ENCODE results near the gene TMEM89. TPM values are rescaled to one million over a fixed set of nuclear protein-coding genes. Genes with fewer than 3 reads are reported as not detected.

TMEM89 gene
- total and polyA plus RNA-seq, 2 of the 4 experiments (the other 2 are of a cell fraction) = 0.15 TPM; not detected in 1

DNA sequence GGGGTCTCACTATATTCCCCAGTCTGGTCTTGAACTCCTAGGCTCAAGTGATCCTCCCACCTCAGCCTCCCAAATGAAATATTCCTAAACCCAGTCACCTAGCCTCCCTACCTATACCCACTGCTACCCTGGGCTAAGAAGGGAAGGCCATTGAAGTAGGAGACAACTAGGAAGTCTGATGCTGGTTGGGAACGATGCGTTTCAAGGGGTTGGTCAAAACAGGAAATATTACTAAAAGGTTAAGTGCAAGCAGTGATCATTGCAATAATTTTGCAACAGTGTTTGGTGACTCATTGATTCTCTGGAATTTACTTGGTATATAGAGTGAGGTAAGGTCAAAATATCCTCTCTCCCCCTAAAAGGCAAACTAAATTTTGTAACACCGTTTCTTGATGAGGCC, 7.5 kb downstream of the TMEM89 start:
- POLR2A ChIA-PET (ENCODE audit: unreplicated experiment) = interaction anchor here (0.6 kb wide), 1 partner anchor 35 kb away, joined by 4 read pairs; no protein-coding TSS in a partner anchor
- Histone ChIP-seq H3K79me1 (ENCODE audit: low read depth in 1 of 2, low read length in 2 of 2) (peaks cover 0 to 4% of the 10 kb centered on the region in 2 experiments; a peak in 1 of 4 replicates), H3K14ac (replicated peaks; ENCODE audit: low read depth, low read length) (peak overlapping the region; percentile 94), H3K4me1 (ENCODE audit: control insufficient read depth, insufficient read depth, low read length) (peaks cover 25% of the 10 kb centered on the region), H2BK5ac (ENCODE audit: low read depth, low read length, poor library complexity, severe bottlenecking) (peak overlapping the region; percentile 90), H3K4me3 (ENCODE audit: insufficient read depth, low read depth, low read length) (no peak overlapping the region), H3K4me2 (ENCODE audit: low read depth, low read length) (peak overlapping the region; percentile 79), H3K4ac (ENCODE audit: low read depth, low read length) (peak overlapping the region; percentile 94), H3K56ac (ENCODE audit: extremely low read depth, insufficient read depth, low read length) (peak overlapping the region; percentile 65; the same call in 1 of the 2 replicates), H4K8ac (ENCODE audit: low read depth in 2 of 2, low read length in 2 of 2) (peak overlapping the region; percentile 76 to 95), H3K18ac (ENCODE audit: low read depth, low read length) (peak overlapping the region; percentile 100), H3K23ac (ENCODE audit: low read depth, low read length) (peak overlapping the region; percentile 76; the same call in 1 of the 2 replicates), H3K9me1 (ENCODE audit: insufficient read depth, low read length) (peaks cover 5% of the 10 kb centered on the region; the same call in 1 of the 2 replicates), H2AK9ac (replicated peaks; ENCODE audit: low read depth, low read length, poor library complexity) (no peak overlapping the region), H3K27ac (ENCODE audit: insufficient read depth, low read length) (peak overlapping the region; percentile 99), H2AFZ (replicated peaks; ENCODE audit: low read length, poor library complexity) (peak overlapping the region; percentile 73), H3K27me3 (ENCODE audit: control insufficient read depth, insufficient read depth, low read length) (no peaks in the 10 kb centered on the region), H4K20me1 (ENCODE audit: insufficient read depth, low read length) (no peaks in the 10 kb centered on the region), H2AK5ac (ENCODE audit: low read depth, low read length) (peak overlapping the region; percentile 90), H2BK120ac (ENCODE audit: low read depth, low read length) (peak overlapping the region; percentile 99), H3K9me3 (ENCODE audit: control insufficient read depth, insufficient read depth, low read length) (peaks cover 10% of the 10 kb centered on the region), H3K9ac (ENCODE audit: low read depth, low read length) (peak overlapping the region; percentile 63), H4K5ac (ENCODE audit: low read depth, low read length) (peak overlapping the region; percentile 98), H2BK15ac (ENCODE audit: low read depth, low read length) (peak overlapping the region; percentile 95), H4K91ac (ENCODE audit: insufficient read depth, low read depth, low read length) (peak overlapping the region; percentile 89), H2BK20ac (ENCODE audit: low read depth, low read length) (peak overlapping the region; percentile 96), H3K36me3 (ENCODE audit: control insufficient read depth, insufficient read depth, low read length) (no peaks in the 10 kb centered on the region)
- no TSS peak for BruUV-seq (replicated peaks)
- in situ Hi-C loops (cut with MboI; ENCODE audit: low sequenced_read_pairs) (no loop called here), intact Hi-C loops (cut with micrococcal nuclease) (no loop called here), dilution Hi-C loops (cut with HindIII; ENCODE audit: low sequenced_read_pairs, unreplicated experiment) (no loop called here)
- peak; percentile 36 for ATAC-seq (ENCODE audit: low read depth)
- peak; percentile 82 for DNase-seq
- WGBS, 2 experiments (ENCODE audit: extremely low coverage in 2 of 2, insufficient read length in 1 of 2) = no CpG with 5 or more reads among the region's 3 CpGs
- TF ChIP-seq RFX5 (IDR thresholded peaks at IDR 0.05; ENCODE audit: low read depth, low read length) (no peak), ELK1 (IDR thresholded peaks at IDR 0.05; ENCODE audit: borderline replicate concordance, low read depth, low read length) (no peak), POLR2A (IDR thresholded peaks at IDR 0.05; ENCODE audit: low read depth, low read length) (no peak), MAZ (IDR thresholded peaks at IDR 0.05; ENCODE audit: borderline replicate concordance, low read depth, low read length) (no peak), CEBPB (IDR thresholded peaks at IDR 0.05; ENCODE audit: low read depth, low read length) (peak; percentile 98), FOS (IDR thresholded peaks at IDR 0.05; ENCODE audit: low read depth, low read length) (peak; percentile 91), RCOR1 (IDR thresholded peaks at IDR 0.05; ENCODE audit: insufficient replicate concordance, low read length) (no peak), BHLHE40 (IDR thresholded peaks at IDR 0.05; ENCODE audit: low read depth, low read length) (no peak), MAFK (IDR thresholded peaks at IDR 0.05; ENCODE audit: low read depth, low read length) (no peak; the same call in 1 of the 2 replicates), CHD1 (IDR thresholded peaks at IDR 0.05; ENCODE audit: low read depth, low read length) (no peak), CTCF (conservative IDR thresholded peaks at IDR 0.05; ENCODE audit: low read depth, low read length) (no peak)
- CTCF ChIA-PET = interaction anchor here (1.2 kb wide), 1 partner anchor 21 kb away, joined by 3 read pairs; the partner anchor contains the start of gene SLC26A6
